HepG2 (cell line): ENCODE results near the gene GSTP1. TPM values are rescaled to one million over a fixed set of nuclear protein-coding genes. Genes with fewer than 3 reads are reported as not detected.

Experiments
- ADNP ChIP-seq: sonication (generic); formaldehyde crosslinking; IDR thresholded peaks from 2 replicates; pipeline ENCODE4 v1.4.0; 2020; ENCODE audit warnings: missing genetic modification reagents
- CBX1 ChIP-seq: IDR thresholded peaks from one replicate; pipeline ENCODE4 v1.6.1; 2016; ENCODE audit warnings: antibody characterized with exemption, low read depth
- ESRRA ChIP-seq: sonication (generic); formaldehyde crosslinking; IDR thresholded peaks from 2 replicates; pipeline ENCODE4 v1.5.1; 2020; ENCODE audit warnings: mild to moderate bottlenecking, low read depth, missing genetic modification reagents
- FOXA1 ChIP-seq, 2 experiments: fragments of 450-650 bp in 1 of 2; sonication (generic) in 1 of 2; formaldehyde crosslinking in 1 of 2; IDR thresholded peaks; 2 replicates each; pipeline versions ENCODE4 v1.4.0 to v1.6.1; 2016 to 2020; ENCODE audit warnings: missing genetic modification reagents in 1 of 2
- FOXM1 ChIP-seq: sonication (generic); formaldehyde crosslinking; IDR thresholded peaks from 2 replicates; pipeline ENCODE4 v1.5.0; 2020; ENCODE audit warnings: missing genetic modification reagents
- GATAD2A ChIP-seq: IDR thresholded peaks from 2 replicates; pipeline ENCODE4 v1.6.1; 2016
- IRX3 ChIP-seq: sonication (generic); formaldehyde crosslinking; IDR thresholded peaks from 2 replicates; pipeline ENCODE4 v1.8.1; 2023; ENCODE audit warnings: mild to moderate bottlenecking, low read depth, missing genetic modification reagents, borderline replicate concordance
- ISL2 ChIP-seq: sonication (generic); formaldehyde crosslinking; IDR thresholded peaks from 2 replicates; pipeline ENCODE4 v1.5.0; 2020; ENCODE audit warnings: missing genetic modification reagents
- MYC ChIP-seq: sonication (generic); formaldehyde crosslinking; IDR thresholded peaks from 2 replicates; pipeline ENCODE4 v1.9.0; 2021; ENCODE audit warnings: missing genetic modification reagents, borderline replicate concordance
- PHF8 ChIP-seq: sonication (generic); formaldehyde crosslinking; IDR thresholded peaks from 2 replicates; pipeline ENCODE4 v1.5.0; 2020; ENCODE audit warnings: missing genetic modification reagents
- RAD51 ChIP-seq: fragments of 450-650 bp; IDR thresholded peaks from 2 replicates; pipeline ENCODE4 v1.6.1; 2016; ENCODE audit warnings: borderline replicate concordance
- RARA ChIP-seq: IDR thresholded peaks from 2 replicates; pipeline ENCODE4 v1.6.1; 2016; ENCODE audit warnings: missing genetic modification reagents, missing compliant biosample characterization
- REL ChIP-seq: sonication (generic); formaldehyde crosslinking; conservative IDR thresholded peaks from 2 replicates; pipeline ENCODE4 v1.8.0; 2022; ENCODE audit warnings: mild to moderate bottlenecking, missing genetic modification reagents, moderate library complexity
- SIN3B ChIP-seq: fragments of 150-350 bp; IDR thresholded peaks from 2 replicates; pipeline ENCODE4 v1.6.1; 2014; ENCODE audit warnings: low read length
- U2AF2 ChIP-seq: fragments of 200-400 bp; formaldehyde crosslinking; IDR thresholded peaks from 2 replicates; pipeline ENCODE4 v1.6.1; 2017; ENCODE audit warnings: low read depth, mild to moderate bottlenecking, low read length
- ZBTB7B ChIP-seq: sonication (generic); formaldehyde crosslinking; IDR thresholded peaks from 2 replicates; pipeline ENCODE4 v1.4.0; 2020; ENCODE audit warnings: missing genetic modification reagents
- ZFY ChIP-seq: sonication (generic); formaldehyde crosslinking; IDR thresholded peaks from 2 replicates; pipeline ENCODE4 v1.4.0; 2020; ENCODE audit warnings: missing genetic modification reagents
- ZNF335 ChIP-seq: sonication (generic); formaldehyde crosslinking; IDR thresholded peaks from 2 replicates; pipeline ENCODE4 v1.4.0; 2020; ENCODE audit warnings: missing genetic modification reagents
- ZNF431 ChIP-seq: sonication (generic); formaldehyde crosslinking; IDR thresholded peaks from 2 replicates; pipeline ENCODE4 v1.9.0; 2022; ENCODE audit warnings: missing genetic modification reagents, low read depth, mild to moderate bottlenecking, borderline replicate concordance
- ZNF761 ChIP-seq: sonication (generic); formaldehyde crosslinking; conservative IDR thresholded peaks from 2 replicates; pipeline ENCODE4 v1.4.0; 2020; ENCODE audit warnings: mild to moderate bottlenecking, missing genetic modification reagents
- ZSCAN21 ChIP-seq: sonication (generic); formaldehyde crosslinking; IDR thresholded peaks from 2 replicates; pipeline ENCODE4 v1.8.0; 2022; ENCODE audit warnings: mild to moderate bottlenecking, missing genetic modification reagents, moderate library complexity, borderline replicate concordance
- polyA plus RNA-seq, 8 experiments: library from polyadenylated mRNA; depleted of rRNA in 3 of 8; stranded (reverse) in 7 of 8; unstranded in 1 of 8; fragments of >200 nt; fragmentation: Illumina TruSeq in 4 of 8; extraction: Trizol in 4 of 8; gene quantifications; 2 replicates each; pipeline versions ENCODE4 v1.2.1 to v1.2.3, GENCODE V29; 2011 to 2016; ENCODE audit warnings: low read depth in 4 of 8, missing spikeins in 1 of 8, mixed read lengths in 1 of 8; ENCODE audit not compliant: insufficient read depth in 1 of 8
- total RNA-seq, 5 experiments: library from RNA; depleted of rRNA; stranded (reverse); fragments of >200 nt; fragmentation: Illumina TruSeq; extraction: Trizol; gene quantifications; 2 replicates each; pipeline ENCODE4 v1.2.3, GENCODE V29; 2016; ENCODE audit warnings: low read depth in 1 of 5
- TF ChIP-seq, protein P1 (sequence below): sonication (generic); formaldehyde crosslinking; IDR thresholded peaks from 2 replicates; pipeline ENCODE4 v1.4.0; 2020; ENCODE audit warnings: mild to moderate bottlenecking, missing genetic modification reagents
- TF ChIP-seq, protein P2 (sequence below): sonication (generic); formaldehyde crosslinking; IDR thresholded peaks from 2 replicates; pipeline ENCODE4 v1.4.0; 2020; ENCODE audit warnings: missing genetic modification reagents
- TF ChIP-seq, protein P3 (sequence below): sonication (generic); formaldehyde crosslinking; IDR thresholded peaks from 2 replicates; pipeline ENCODE4 v1.4.0; 2020; ENCODE audit warnings: mild to moderate bottlenecking, missing genetic modification reagents, borderline replicate concordance
- TF ChIP-seq, protein P4 (sequence below): sonication (generic); formaldehyde crosslinking; IDR thresholded peaks from 2 replicates; pipeline ENCODE4 v1.4.0; 2020; ENCODE audit warnings: missing genetic modification reagents, borderline replicate concordance

The GSTP1 gene
- total and polyA plus RNA-seq, 2 of the 13 experiments (the other 11 are each of a cell fraction or from before 2014, with no cell fraction given), result not detected

DNA sequence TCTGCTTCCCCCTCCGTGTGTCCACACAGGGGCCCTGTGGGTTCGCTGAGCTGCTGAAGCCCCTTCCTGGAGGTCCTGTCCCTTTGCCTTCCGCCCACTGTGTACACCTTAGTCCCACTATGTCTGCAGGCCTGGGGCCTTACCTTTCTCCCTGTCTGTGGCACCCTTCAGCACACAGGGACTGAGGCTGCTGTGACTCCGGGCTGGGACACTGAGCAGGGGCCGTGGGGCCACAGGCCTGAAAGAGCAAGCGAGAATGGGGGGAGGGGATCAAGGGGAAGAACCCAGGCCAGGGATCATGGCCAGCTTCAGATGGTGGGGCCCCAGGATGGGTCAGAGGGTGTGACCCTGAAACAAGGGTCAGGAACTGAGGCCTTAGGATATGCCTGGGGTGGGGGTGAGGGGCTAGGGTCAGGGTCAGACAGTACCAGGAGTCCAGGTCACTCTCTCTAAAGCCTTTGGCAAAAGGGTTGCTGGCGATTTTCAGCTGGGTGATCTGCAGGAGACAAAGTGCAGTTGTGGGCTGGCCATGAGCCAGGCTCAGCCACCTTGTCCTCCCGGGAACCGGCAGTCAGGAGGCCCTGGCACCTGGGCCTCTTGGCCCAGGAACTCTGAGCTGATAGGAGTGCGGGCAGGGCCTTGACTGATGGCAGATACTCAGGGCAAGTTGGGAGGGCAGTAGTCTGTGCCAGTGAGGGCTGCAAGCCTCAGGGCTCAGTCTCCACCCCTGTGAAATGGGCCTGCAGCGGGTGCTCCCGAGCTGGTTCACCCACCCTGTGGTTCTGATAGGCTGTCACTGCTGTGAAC, 48.8 kb downstream of the GSTP1 start (continued):
- TF ChIP-seq, protein P1, sequence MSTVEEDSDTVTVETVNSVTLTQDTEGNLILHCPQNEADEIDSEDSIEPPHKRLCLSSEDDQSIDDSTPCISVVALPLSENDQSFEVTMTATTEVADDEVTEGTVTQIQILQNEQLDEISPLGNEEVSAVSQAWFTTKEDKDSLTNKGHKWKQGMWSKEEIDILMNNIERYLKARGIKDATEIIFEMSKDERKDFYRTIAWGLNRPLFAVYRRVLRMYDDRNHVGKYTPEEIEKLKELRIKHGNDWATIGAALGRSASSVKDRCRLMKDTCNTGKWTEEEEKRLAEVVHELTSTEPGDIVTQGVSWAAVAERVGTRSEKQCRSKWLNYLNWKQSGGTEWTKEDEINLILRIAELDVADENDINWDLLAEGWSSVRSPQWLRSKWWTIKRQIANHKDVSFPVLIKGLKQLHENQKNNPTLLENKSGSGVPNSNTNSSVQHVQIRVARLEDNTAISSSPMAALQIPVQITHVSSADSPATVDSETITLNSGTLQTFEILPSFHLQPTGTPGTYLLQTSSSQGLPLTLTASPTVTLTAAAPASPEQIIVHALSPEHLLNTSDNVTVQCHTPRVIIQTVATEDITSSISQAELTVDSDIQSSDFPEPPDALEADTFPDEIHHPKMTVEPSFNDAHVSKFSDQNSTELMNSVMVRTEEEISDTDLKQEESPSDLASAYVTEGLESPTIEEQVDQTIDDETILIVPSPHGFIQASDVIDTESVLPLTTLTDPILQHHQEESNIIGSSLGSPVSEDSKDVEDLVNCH (CRISPR knock-in tag), result no peak
- TF ChIP-seq ZNF335 (CRISPR knock-in tag) (no peak), ZBTB7B (CRISPR knock-in tag) (peak; percentile 88; the same call in 1 of the 2 replicates), ZSCAN21 (CRISPR knock-in tag) (peak; percentile 68; the same call in 1 of the 2 replicates), ISL2 (0 out of 2 replicates have a peak, but pooled peaks have one; percentile 48), U2AF2 (no peak), RAD51 (no peak), ADNP (CRISPR knock-in tag) (peak; percentile 94), MYC (CRISPR knock-in tag) (peak; percentile 13; the same call in 1 of the 2 replicates), ZNF761 (CRISPR knock-in tag) (0 out of 2 replicates have a peak, but pooled peaks have one; percentile 6), RARA (CRISPR knock-in tag) (peak; percentile 75), CBX1 (peak; percentile 25), ZNF431 (CRISPR knock-in tag) (0 out of 2 replicates have a peak, but pooled peaks have one; percentile 36), FOXA1 (IDR thresholded peaks at IDR 0.05) (no peak), FOXA1 (CRISPR knock-in tag; IDR thresholded peaks at IDR 0.05) (0 out of 2 replicates have a peak, but pooled peaks have one; percentile 10), PHF8 (CRISPR knock-in tag) (peak; percentile 51; the same call in 1 of the 2 replicates), ESRRA (peak; percentile 92; the same call in 1 of the 2 replicates), GATAD2A (0 out of 2 replicates have a peak, but pooled peaks have one; percentile 64), IRX3 (CRISPR knock-in tag) (no peak), SIN3B (no peak), ZFY (CRISPR knock-in tag) (peak; percentile 52), FOXM1 (CRISPR knock-in tag) (no peak), REL (no peak)
- TF ChIP-seq, protein P2, sequence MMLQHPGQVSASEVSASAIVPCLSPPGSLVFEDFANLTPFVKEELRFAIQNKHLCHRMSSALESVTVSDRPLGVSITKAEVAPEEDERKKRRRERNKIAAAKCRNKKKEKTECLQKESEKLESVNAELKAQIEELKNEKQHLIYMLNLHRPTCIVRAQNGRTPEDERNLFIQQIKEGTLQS (CRISPR knock-in tag), result no peak
- TF ChIP-seq, protein P3, sequence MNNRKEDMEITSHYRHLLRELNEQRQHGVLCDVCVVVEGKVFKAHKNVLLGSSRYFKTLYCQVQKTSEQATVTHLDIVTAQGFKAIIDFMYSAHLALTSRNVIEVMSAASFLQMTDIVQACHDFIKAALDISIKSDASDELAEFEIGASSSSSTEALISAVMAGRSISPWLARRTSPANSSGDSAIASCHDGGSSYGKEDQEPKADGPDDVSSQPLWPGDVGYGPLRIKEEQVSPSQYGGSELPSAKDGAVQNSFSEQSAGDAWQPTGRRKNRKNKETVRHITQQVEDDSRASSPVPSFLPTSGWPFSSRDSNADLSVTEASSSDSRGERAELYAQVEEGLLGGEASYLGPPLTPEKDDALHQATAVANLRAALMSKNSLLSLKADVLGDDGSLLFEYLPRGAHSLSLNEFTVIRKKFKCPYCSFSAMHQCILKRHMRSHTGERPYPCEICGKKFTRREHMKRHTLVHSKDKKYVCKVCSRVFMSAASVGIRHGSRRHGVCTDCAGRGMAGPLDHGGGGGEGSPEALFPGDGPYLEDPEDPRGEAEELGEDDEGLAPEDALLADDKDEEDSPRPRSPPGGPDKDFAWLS (CRISPR knock-in tag), result peak; percentile 52; the same call in 1 of the 2 replicates
- TF ChIP-seq, protein P4, sequence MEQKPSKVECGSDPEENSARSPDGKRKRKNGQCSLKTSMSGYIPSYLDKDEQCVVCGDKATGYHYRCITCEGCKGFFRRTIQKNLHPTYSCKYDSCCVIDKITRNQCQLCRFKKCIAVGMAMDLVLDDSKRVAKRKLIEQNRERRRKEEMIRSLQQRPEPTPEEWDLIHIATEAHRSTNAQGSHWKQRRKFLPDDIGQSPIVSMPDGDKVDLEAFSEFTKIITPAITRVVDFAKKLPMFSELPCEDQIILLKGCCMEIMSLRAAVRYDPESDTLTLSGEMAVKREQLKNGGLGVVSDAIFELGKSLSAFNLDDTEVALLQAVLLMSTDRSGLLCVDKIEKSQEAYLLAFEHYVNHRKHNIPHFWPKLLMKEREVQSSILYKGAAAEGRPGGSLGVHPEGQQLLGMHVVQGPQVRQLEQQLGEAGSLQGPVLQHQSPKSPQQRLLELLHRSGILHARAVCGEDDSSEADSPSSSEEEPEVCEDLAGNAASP (CRISPR knock-in tag), result peak; percentile 85; the same call in 1 of the 2 replicates
